VCaP (cell line): ENCODE results near the gene MAFF.

Experiments used
- H3K27ac ChIP-seq: fragments of 450-650 bp; 2 replicates; pipeline ENCODE4 v1.5.1; 2017
- CTCF ChIP-seq: fragments of 450-650 bp; conservative IDR thresholded peaks from 2 replicates; pipeline ENCODE4 v1.5.1; 2017; ENCODE audit warnings: mild to moderate bottlenecking, moderate library complexity

Gene MAFF

GRCh38 chr22:38259370-38259769 lies 57.6 kb downstream of the MAFF start:
- peak overlapping the region; percentile 95; the same call in 1 of the 2 replicates for H3K27ac ChIP-seq
- TF ChIP-seq CTCF: no peak

- H3K27ac ChIP-seq: no peak overlapping the region
- no peak for TF ChIP-seq CTCF
Observed at GRCh38 chr22:38260761-38261681, 59.2 kb downstream of the MAFF start.

- TF ChIP-seq CTCF: peak; percentile 4; the same call in 1 of the 2 replicates
- no peak overlapping the region for H3K27ac ChIP-seq
Observed at GRCh38 chr22:38262051-38262795, 60.4 kb downstream of the MAFF start.

GRCh38 chr22:38264322-38264843 lies 62.6 kb downstream of the MAFF start:
- TF ChIP-seq CTCF: no peak
- H3K27ac ChIP-seq: no peak overlapping the region
